Neuronal stem cell (in vitro differentiated cells): ENCODE measurements around the gene RS1.

Experiments
- DNase-seq: peaks from one replicate; pipeline ENCODE4 v3.0.0-alpha.2; 2013; ENCODE audit warnings: low spot score
- H2AFZ ChIP-seq: one replicate; pipeline ENCODE4 v1.6.1; 2013; ENCODE audit warnings: mild to moderate bottlenecking, low read length, inconsistent platforms
- H2AK5ac ChIP-seq: 2 replicates; pipeline ENCODE4 v1.6.1; 2013; ENCODE audit warnings: low read depth, mild to moderate bottlenecking, inconsistent platforms, low read length, moderate library complexity, mixed read lengths
- H2BK120ac ChIP-seq: 2 replicates; pipeline ENCODE4 v1.6.1; 2013; ENCODE audit warnings: low read depth, mild to moderate bottlenecking, inconsistent platforms, low read length, moderate library complexity, mixed read lengths
- H2BK12ac ChIP-seq: one replicate; pipeline ENCODE4 v1.6.1; 2013; ENCODE audit warnings: low read length, inconsistent platforms
- H2BK15ac ChIP-seq: 2 replicates; pipeline ENCODE4 v1.6.1; 2013; ENCODE audit warnings: mild to moderate bottlenecking, low read length, inconsistent platforms, mixed read lengths
- H2BK5ac ChIP-seq: one replicate; pipeline ENCODE4 v1.6.1; 2013; ENCODE audit warnings: inconsistent platforms, mild to moderate bottlenecking, low read length, moderate library complexity
- H3K14ac ChIP-seq: one replicate; pipeline ENCODE4 v1.6.1; 2013; ENCODE audit warnings: low read length, inconsistent platforms
- H3K18ac ChIP-seq: 2 replicates; pipeline ENCODE4 v1.6.1; 2013; ENCODE audit warnings: low read length, inconsistent platforms
- H3K23ac ChIP-seq: 2 replicates; pipeline ENCODE4 v1.6.1; 2013; ENCODE audit warnings: low read depth, mild to moderate bottlenecking, mixed read lengths, low read length, inconsistent platforms; ENCODE audit not compliant: poor library complexity
- H3K27ac ChIP-seq: replicated peaks from 3 replicates; pipeline ENCODE4 v1.5.1; 2013; ENCODE audit warnings: low read length, inconsistent platforms
- H3K27me3 ChIP-seq, 3 experiments: 2 replicates each; pipeline ENCODE4 v1.6.1; 2013; ENCODE audit warnings: low read length in 3 of 3, mild to moderate bottlenecking in 2 of 3, inconsistent platforms in 1 of 3, low read depth in 1 of 3, mixed read lengths in 1 of 3, moderate library complexity in 1 of 3; ENCODE audit not compliant: control insufficient read depth in 3 of 3, insufficient read depth in 3 of 3
- H3K36me3 ChIP-seq, 2 donors: replicated peaks in 1 of 2; 2 replicates each; pipeline ENCODE4 v1.6.1; 2013; ENCODE audit warnings: low read length in 2 of 2; ENCODE audit not compliant: control insufficient read depth in 2 of 2, insufficient read depth in 2 of 2
- H3K4ac ChIP-seq: 2 replicates; pipeline ENCODE4 v1.6.1; 2013; ENCODE audit warnings: inconsistent platforms, mild to moderate bottlenecking, low read length, moderate library complexity
- H3K4me1 ChIP-seq, 2 donors: 1 replicate in 1 of 2; 2 replicates in 1 of 2; pipeline ENCODE4 v1.6.1; 2013; ENCODE audit warnings: low read length in 2 of 2, low read depth in 1 of 2; ENCODE audit not compliant: control insufficient read depth in 2 of 2, insufficient read depth in 1 of 2
- H3K4me2 ChIP-seq: one replicate; pipeline ENCODE4 v1.6.1; 2013; ENCODE audit warnings: mild to moderate bottlenecking, low read length, inconsistent platforms; ENCODE audit not compliant: insufficient read depth, poor library complexity, severe bottlenecking
- H3K4me3 ChIP-seq, 2 donors: 2 replicates each; pipeline ENCODE4 v1.5.1; 2013; ENCODE audit warnings: low read length in 2 of 2, mild to moderate bottlenecking in 2 of 2, inconsistent platforms in 1 of 2, moderate library complexity in 1 of 2
- H3K79me1 ChIP-seq: one replicate; pipeline ENCODE4 v1.6.1; 2013; ENCODE audit warnings: low read depth, mild to moderate bottlenecking, inconsistent platforms, low read length, moderate library complexity
- H3K9ac ChIP-seq: one replicate; pipeline ENCODE4 v1.6.1; 2013; ENCODE audit warnings: mild to moderate bottlenecking, low read depth, low read length, inconsistent platforms; ENCODE audit not compliant: poor library complexity
- H3K9me3 ChIP-seq, 2 donors: replicated peaks in 1 of 2; 2 replicates each; pipeline versions ENCODE3 to v1.6.1; 2013; ENCODE audit warnings: low read length in 2 of 2, mild to moderate bottlenecking in 2 of 2, inconsistent platforms in 1 of 2, low read depth in 1 of 2, mixed read lengths in 1 of 2, moderate library complexity in 1 of 2; ENCODE audit not compliant: control insufficient read depth in 2 of 2, insufficient read depth in 1 of 2
- H4K8ac ChIP-seq: one replicate; pipeline ENCODE4 v1.6.1; 2013; ENCODE audit warnings: low read depth, mild to moderate bottlenecking, inconsistent platforms, low read length, moderate library complexity
- H4K91ac ChIP-seq: one replicate; pipeline ENCODE4 v1.6.1; 2013; ENCODE audit warnings: low read length, low read depth, mild to moderate bottlenecking, inconsistent platforms; ENCODE audit not compliant: poor library complexity
- WGBS, 2 donors: extraction: QIAGEN DNeasy Blood & Tissue Kit; methylation state at CpG; one replicate each; pipeline ENCODE4 v1.1.7; 2013; ENCODE audit warnings: missing lambda C conversion rate in 2 of 2, mixed read lengths in 1 of 2; ENCODE audit not compliant: insufficient read length in 2 of 2, insufficient replicate concordance in 1 of 2; ENCODE audit errors: extremely low coverage in 2 of 2; 5-methylcytosine and 5-hydroxymethylcytosine counted together

Gene RS1

DNA sequence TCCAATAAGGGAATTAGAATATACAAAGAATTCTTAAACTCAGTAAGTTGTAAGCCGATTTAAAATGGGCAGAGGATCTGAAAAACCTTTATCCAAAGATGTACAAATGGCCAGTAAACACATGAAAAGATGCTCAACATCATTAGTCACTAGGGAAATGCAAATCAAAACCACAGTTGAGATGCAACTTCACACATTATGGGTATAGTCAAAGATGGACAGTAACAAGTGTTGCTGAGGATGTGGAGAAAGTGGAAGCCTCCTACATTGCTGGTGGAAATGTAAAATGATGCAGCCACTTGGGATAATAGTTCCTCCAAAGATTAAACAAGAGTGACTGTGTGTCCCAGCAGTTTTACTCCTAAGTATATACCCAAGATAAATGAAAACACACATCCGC is 32.6 kb downstream of the RS1 start:
- Histone ChIP-seq H2BK12ac (no peak overlapping the region), H3K18ac (no peak overlapping the region), H3K4me3 (no peak overlapping the region), H3K4me2 (no peak overlapping the region), H3K23ac (no peak overlapping the region), H3K9me3 (peaks cover 0 to 5% of the 10 kb centered on the region in 2 donors), H3K27me3 (no peaks in the 10 kb centered on the region), H3K9ac (no peak overlapping the region), H3K27ac (no peak overlapping the region), H4K8ac (no peak overlapping the region), H2BK120ac (no peak overlapping the region), H2AK5ac (no peak overlapping the region), H2BK15ac (no peak overlapping the region), H3K36me3 (no peaks in the 10 kb centered on the region), H3K14ac (no peak overlapping the region), H3K4ac (no peak overlapping the region), H3K79me1 (no peaks in the 10 kb centered on the region), H3K4me1 (peaks cover 0 to 4% of the 10 kb centered on the region in 2 donors), H2BK5ac (no peak overlapping the region), H2AFZ (no peak overlapping the region), H4K91ac (no peak overlapping the region)
- no CpG with 5 or more reads among the region's 2 CpGs for WGBS, 2 donors
- no peak for DNase-seq

DNA sequence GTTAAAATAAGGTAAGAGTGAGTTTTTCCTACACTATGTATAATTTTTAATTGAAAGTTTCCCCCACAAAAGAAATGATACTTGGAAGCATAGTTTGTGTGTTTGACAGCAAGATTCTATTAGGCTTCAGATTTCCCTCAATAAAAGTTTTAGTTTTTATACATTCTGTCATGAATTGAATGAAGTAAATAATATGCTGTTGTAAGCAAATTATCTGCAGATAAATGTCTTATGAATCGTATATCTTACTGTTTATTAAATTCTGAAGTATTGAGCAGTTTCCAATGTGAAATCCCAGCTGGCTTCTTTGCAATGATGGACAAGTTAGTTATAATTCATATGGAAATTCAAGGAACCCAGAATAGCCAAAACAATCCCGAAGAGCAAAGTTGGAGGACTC is 33.5 kb downstream of the RS1 start:
- H4K91ac ChIP-seq: no peak overlapping the region
- H2BK12ac ChIP-seq: no peak overlapping the region
- no peak overlapping the region for H3K4me2 ChIP-seq
- H3K4me1 ChIP-seq: peaks cover 0 to 4% of the 10 kb centered on the region in 2 donors
- no peaks in the 10 kb centered on the region for H3K36me3 ChIP-seq
- no peak overlapping the region for H4K8ac ChIP-seq
- H3K18ac ChIP-seq: no peak overlapping the region
- no peak for DNase-seq
- no peak overlapping the region for H3K4ac ChIP-seq
- H2BK15ac ChIP-seq: no peak overlapping the region
- H3K9me3 ChIP-seq: peaks cover 0 to 5% of the 10 kb centered on the region in 2 donors
- no peak overlapping the region for H3K4me3 ChIP-seq
- WGBS, 2 donors: no CpG with 5 or more reads among the region's 2 CpGs
- no peak overlapping the region for H3K27ac ChIP-seq
- no peaks in the 10 kb centered on the region for H3K27me3 ChIP-seq
- H2AFZ ChIP-seq: no peak overlapping the region
- H3K14ac ChIP-seq: no peak overlapping the region
- no peak overlapping the region for H3K23ac ChIP-seq
- no peak overlapping the region for H2BK120ac ChIP-seq
- H2AK5ac ChIP-seq: no peak overlapping the region
- H3K9ac ChIP-seq: no peak overlapping the region
- H3K79me1 ChIP-seq: no peaks in the 10 kb centered on the region
- no peak overlapping the region for H2BK5ac ChIP-seq

DNA sequence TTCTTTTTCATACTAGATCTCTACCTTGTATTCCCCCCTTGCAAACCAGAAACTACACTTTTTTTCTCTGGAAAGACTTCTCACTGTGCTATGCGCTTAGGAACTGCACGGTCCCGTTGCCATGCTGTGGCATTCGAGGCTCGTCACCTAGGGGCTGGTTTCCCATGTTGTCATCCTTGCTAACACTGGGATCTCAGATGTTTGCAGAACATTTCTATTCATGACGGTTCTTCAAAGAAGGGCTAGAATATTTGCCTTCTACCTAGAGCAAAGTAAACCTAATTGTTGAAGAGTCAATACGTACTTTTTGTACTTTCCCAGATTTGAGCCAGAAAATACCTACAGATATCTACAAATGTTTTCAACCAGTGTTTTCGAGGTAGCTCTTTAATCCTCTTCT is 41.0 kb downstream of the RS1 start:
- no CpG with 5 or more reads among the region's 8 CpGs for WGBS, 2 donors
- Histone ChIP-seq H4K8ac (no peak overlapping the region), H2BK120ac (no peak overlapping the region)

DNA sequence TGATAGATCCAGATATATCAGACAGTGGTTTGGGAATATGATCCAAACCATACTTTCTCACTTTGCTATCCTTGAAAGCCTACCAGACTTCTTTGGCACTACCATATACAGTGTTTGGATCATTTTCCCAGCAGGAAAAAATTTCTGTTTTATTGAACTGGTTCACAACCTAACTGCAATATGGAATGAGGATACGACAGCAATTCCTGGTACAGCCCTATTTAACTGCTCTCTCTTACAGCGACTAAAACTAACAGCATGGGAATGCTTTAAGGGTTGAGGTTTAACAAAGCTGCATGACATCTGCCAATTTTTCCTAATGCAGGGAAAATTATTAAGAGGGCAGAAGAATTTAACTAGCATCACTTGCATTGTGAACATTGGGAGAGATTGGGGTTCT is 47.3 kb downstream of the RS1 start:
- Histone ChIP-seq H3K4me1 (no peaks in the 10 kb centered on the region), H3K79me1 (no peaks in the 10 kb centered on the region), H3K27me3 (no peaks in the 10 kb centered on the region)

More for the DNA sequence above, 41.0 kb downstream of the RS1 start:
- Histone ChIP-seq H2BK15ac (no peak overlapping the region), H3K27me3 (no peaks in the 10 kb centered on the region), H2BK5ac (no peak overlapping the region), H3K14ac (no peak overlapping the region), H3K23ac (no peak overlapping the region), H2AFZ (no peak overlapping the region), H3K4ac (no peak overlapping the region), H3K9ac (no peak overlapping the region), H2BK12ac (no peak overlapping the region), H3K79me1 (no peaks in the 10 kb centered on the region), H3K4me1 (no peaks in the 10 kb centered on the region), H3K18ac (no peak overlapping the region), H4K91ac (no peak overlapping the region), H3K9me3 (peaks cover 0 to 4% of the 10 kb centered on the region in 2 donors), H3K27ac (no peak overlapping the region), H2AK5ac (no peak overlapping the region), H3K4me3 (no peak overlapping the region), H3K36me3 (peaks cover 0 to 3% of the 10 kb centered on the region in 2 donors), H3K4me2 (no peak overlapping the region)
- DNase-seq: no peak

More for the DNA sequence above, 47.3 kb downstream of the RS1 start:
- Histone ChIP-seq H3K23ac (no peak overlapping the region), H2BK15ac (no peak overlapping the region), H3K4ac (no peak overlapping the region), H2AK5ac (no peak overlapping the region), H3K9me3 (no peaks in the 10 kb centered on the region), H2BK120ac (no peak overlapping the region), H3K18ac (no peak overlapping the region), H4K8ac (no peak overlapping the region), H2AFZ (no peak overlapping the region), H3K27ac (no peak overlapping the region), H2BK5ac (no peak overlapping the region), H3K4me2 (no peak overlapping the region), H3K9ac (no peak overlapping the region), H3K4me3 (no peak overlapping the region), H3K14ac (no peak overlapping the region), H4K91ac (no peak overlapping the region), H3K36me3 (peaks cover 2 to 12% of the 10 kb centered on the region in 2 donors), H2BK12ac (no peak overlapping the region)
- no CpG with 5 or more reads among the region's 2 CpGs for WGBS, 2 donors
- no peak for DNase-seq
